HL-60/S4 (cell line): ENCODE results near the gene FLAD1.
"Not testable (repeated sequence)": the region's sequence is repeated elsewhere in the genome, so short reads cannot be mapped to it uniquely, and the experiment has no call there.

Source experiments
- in situ Hi-C: fragments of 300-500 bp; cut with MboI; formaldehyde crosslinking; loops from 2 replicates; pipeline ENCODE4 v1.14.3; 2022; ENCODE audit warnings: low sequenced_read_pairs

FLAD1 gene

DNA sequence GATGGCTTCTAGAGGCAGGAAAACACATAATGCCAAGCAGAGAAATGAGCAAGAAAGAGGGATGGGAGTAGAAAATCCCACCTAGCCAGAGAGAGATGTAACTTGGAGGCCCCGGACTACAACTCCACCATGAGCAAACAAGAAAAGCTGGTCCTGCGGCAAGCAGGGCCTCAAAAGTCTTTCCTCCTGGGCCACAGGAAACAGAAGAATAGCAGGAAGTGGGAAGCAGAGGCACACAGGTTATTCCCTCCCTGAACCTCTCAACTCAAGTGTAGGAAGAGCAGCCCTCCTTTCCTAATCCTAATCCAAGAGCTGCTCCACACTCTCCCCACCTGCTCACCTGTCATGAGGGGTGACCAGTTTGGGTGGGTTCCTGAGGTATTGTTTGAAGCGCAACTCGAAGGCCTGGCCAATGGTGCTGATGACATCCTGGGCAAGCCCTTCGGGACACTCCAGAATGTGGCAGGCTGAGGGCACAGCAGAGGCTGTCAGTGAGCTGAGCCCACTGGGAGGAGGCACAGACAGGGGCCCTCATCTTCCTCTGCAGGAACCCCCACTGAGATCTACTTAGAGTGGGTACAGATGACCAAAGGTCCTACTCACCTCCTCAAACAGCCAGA lies 15.7 kb upstream of the FLAD1 start:
- in situ Hi-C loops: no loop called here

DNA sequence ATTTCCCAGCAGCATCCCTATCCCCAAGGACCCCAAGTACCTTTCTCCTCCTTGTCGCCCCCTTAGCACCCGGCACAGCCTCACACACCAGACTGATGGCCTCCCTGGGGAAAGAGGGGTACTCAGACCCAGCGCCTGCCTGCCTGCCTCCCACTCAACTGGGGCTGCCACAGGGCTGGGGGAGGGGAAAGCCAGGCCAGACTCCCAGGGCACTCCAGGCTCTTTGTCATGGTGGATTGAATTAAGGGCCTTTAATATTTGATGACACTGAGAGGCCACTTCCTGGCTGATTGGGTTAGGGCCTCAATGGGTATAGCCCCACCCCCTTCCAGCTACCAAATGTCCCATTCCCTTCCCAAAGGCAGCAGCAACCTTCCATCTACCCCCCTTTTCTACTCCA lies 14.4 kb upstream of the FLAD1 start:
- in situ Hi-C loops: no loop called here

DNA sequence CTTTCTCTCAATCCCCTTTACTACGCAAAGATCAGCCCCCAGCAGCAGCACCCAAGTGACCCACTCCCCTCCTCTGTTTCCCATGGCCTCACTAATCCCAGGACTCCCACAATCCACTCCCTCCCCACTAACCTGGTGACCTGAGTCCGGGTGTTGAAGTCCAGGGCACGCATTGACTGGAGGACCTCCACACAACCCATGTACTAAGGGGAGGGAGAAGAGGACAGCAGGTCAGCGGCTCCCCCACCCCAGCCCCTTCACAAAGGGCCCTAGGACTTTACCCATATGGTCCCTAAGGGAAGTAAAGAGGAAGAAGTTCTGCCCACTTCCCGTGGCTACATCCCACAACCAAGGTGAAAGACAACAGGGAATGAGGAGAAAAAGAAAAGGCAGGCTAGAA lies 13.9 kb upstream of the FLAD1 start:
- in situ Hi-C loops: no loop called here

DNA sequence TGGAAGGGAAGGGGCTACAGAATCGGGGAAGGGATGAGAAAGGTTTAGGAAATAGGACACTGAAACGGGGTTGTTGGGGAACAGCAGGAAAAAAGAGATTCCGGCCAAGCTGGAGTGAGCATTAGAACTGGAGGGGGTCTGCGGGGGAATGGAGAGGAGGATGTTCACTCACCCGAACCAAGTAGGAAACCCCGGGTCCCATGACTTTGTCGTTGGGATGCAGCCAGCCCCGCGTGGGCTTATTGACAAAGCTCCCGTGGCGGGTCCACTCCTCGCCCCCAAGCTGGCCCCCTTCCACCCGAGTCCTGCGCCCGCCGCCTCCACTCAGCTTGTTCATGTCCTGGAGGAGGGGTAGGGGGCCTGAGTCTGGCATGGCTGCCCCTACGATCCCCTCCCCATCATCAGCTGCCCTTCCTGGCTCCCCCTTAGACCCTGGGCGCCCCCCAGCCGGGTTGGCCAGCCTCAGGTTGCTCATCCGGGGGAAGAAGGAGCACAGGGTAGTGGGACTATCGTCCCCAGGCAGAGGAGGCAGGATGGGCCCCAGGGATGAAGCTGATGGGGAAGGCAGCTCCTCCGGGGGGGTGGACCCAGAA lies 13.2 kb upstream of the FLAD1 start:
- in situ Hi-C loops: no loop called here

DNA sequence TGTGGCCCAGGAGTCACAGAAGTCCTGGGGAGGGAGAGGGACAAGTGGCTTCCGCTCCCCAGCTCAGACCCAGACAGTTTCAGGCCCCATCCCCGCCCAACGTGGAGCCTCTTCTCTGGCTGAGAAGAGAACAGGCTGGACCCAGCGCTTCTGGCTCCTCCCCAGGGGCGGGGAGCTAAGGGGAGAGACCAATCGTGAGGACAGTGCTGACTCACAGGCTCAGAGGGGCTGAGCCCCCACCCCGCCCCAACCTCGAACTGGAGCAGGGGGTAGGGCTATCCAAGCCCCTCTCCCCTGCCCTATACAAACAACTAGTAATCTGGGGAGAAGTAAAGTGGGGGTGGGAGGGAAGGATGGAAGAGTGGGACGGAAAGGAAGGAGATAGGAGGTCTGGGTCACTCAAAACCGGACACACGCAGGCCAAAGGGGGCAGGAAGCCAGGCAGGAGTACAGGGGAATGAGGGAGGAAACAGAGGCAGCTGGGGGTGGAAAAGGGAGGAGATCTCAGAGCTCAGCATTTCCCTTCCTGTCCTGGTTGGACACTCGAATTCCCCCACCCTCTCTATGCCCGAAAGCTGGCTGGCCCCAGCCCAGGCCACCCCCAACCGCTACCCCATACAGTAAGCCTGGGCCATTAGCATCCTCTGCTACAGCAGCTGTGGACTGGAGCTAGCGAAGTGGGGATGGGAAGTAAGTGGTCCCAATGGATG lies 12.4 kb upstream of the FLAD1 start, which contains the start of gene SHC1:
SHC1 (minus strand) TSS at position 117 of the 710 bp plus-strand sequence. CDS start 221 bp downstream, outside the sequence.
- in situ Hi-C loops: no loop called here

DNA sequence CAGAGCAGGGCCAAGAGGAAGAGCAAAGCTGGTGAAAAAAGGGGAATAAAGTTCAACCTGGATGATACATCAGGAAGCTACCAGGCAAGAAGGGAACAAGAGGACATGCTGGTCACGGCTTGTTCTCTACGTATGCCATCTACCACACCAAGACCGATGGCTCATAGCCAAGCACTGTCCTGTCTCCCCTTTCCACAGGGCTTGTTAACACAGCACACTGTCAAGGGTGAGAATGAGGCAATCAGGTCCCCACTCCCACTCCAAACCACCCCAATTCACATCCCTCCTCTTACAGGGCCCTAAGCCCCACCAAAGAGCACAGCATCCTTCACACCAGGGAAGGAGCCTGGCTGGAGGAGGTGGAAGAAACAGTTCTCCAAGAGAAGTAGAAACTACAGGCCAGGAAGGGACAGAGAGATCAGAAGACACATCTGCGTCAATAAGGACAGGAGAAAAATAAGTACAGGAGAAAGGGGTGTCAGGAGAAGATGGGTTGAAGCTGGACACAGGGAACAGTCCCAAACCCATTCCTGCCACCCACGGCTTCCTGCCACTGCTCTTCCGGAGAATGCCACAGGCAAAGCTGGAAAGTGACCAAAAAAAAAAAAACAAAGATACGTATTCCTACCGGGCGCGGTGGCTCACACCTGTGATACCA lies 11.7 kb upstream of the FLAD1 start:
- in situ Hi-C loops: no loop called here

DNA sequence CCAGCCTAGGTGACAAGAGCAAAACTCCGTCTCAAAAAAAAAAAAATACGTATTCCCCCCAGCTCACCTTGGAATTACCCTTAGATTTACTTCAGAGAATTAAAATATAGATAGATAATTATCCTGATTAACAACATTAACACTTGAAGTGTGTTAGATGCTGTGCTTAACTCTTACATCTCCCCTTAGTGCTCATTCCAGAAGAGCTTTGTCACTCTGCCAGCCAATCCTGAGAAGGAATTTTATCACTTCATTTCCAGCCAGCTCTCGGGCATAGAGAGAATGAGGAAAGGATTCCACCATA lies 11.0 kb upstream of the FLAD1 start:
- in situ Hi-C loops: no loop called here

DNA sequence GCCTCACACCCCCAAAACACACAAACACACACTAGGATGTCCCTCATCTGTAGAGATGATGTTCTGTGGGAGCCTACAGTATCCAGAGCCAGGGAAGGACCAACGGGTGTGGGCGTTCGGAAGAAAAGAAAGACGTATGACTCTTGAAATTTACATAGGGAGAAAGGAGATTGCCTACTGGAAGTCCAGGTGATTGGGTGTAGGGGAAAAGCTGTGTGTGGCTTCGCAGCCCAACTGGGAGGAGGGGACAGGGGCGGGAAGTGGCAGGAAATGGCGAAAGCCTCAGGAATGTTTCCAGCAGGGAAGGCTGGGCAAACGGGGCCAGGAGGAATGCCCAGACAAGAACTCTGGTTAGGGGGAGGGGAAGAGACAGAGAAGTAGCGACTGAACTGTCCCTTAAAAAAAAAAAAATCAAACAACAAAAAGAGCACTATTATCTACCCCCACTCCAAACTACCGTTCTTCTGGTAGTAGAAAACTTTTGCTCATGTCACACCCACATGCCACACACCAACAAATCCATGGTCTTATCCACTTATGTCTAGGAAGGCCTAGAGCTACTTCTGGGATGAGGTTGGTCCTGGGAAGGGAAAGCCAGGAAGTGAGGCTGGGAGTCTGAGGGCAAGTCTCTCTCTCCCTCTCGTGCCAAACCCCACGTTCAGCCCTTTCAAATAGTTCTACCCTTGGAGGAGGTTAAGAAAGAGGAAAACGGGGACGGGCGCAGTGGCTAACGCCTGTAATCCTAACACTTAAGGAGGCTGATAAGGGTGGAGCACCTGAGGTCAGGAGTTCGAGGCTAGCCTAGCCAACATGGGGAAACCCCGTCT lies 10.4 kb upstream of the FLAD1 start:
- in situ Hi-C loops: no loop called here

DNA sequence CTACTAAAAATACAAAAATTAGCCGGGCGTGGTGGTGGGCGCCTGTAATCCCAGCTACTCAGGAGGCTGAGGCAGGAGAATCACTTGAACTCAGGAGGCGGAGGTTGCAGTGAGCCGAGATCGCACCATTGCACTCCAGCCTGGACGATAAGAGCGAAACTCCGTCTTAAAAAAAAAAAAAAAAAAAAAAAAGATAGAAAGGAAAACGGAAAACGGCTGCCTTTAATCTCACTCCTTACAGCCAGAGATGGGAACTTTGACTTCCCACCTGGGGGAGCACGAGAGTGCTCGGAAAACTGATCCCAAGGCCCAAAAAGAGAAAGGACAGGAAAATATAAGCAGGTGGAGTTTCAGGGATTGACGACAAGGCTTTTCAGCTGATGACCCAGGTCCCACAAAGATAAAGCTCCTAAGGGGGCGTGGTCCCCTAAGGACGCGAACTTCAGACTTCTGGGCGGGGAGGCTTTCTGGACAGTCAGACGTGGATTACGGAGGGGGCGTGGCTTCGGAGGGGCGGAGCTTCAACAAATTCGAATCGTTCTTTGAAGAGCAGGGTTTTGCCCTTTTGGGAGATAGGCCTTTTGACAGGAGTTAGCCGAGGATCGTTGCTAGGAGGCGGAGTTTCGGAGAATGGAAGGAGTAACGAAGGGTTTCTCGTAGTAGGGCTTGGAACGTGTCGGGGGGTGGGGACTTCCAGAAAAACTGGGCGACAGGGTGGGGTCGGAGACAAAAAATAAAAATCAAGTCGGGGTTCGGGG lies 9.6 kb upstream of the FLAD1 start:
- in situ Hi-C loops: no loop called here

DNA sequence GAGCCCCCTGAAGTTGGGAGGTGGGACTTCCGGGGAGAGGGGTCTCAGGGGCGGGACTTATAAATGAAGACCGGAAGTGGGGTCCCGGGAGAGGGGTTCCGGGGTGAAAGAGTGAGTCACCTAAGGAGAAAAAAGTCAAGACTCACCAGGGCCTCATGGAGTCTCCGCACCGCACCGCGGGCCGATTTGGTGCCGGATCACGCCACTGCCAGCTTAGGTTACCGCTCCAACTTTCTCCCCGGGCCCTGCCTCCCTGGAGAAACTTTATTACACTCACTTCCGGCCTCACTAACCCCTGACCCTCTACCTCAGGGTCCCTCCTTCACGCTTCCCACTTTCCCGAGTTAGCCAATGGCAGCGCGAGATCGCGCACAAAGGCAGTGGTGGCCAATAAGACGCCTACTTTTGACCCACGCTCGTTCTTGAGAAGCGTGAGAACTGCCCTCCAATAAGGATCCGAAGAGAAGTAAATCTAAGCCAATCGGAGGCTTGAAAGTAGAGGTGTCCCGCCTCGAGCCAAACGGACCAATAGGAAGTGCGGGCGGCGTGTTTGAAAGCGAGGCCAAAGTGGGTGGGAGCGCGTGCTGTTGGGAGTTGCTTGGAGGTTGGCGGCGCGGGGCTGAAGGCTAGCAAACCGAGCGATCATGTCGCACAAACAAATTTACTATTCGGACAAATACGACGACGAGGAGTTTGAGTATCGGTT lies 8.9 kb upstream of the FLAD1 start, which contains the start of gene CKS1B:
CKS1B (plus strand) TSS at position 580 of the 706 bp plus-strand sequence; CDS start at position 645, 65 bp downstream.
- in situ Hi-C loops: no loop called here

DNA sequence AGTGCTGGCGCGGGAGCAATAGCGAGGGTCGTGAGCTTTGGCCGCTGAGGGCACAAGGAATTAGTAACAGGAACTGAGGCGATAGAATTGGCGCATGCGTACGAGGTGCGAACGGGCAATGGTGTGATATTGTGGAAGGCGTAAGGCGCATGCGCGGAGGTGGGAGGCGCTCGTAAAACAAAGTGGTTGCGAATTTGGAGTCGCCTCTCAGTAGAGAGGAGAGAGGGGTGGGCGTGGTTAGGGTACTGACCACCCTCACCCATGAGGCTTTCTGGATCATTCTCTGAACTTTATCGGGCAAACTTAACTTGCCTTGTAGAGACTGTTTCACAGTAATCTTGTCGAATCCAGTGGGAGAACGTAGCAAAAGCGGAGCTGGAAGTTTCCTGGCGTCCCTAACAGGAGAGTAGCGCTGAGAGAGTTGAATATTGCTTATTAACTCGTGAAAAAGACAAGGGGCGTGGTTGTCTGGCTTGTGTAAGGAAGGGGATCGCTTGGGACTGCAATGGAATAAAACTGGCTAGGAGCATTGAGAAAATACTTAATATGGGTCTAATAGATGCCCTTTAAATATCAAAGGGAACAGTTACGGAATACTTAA lies 8.2 kb upstream of the FLAD1 start:
- in situ Hi-C loops: no loop called here

DNA sequence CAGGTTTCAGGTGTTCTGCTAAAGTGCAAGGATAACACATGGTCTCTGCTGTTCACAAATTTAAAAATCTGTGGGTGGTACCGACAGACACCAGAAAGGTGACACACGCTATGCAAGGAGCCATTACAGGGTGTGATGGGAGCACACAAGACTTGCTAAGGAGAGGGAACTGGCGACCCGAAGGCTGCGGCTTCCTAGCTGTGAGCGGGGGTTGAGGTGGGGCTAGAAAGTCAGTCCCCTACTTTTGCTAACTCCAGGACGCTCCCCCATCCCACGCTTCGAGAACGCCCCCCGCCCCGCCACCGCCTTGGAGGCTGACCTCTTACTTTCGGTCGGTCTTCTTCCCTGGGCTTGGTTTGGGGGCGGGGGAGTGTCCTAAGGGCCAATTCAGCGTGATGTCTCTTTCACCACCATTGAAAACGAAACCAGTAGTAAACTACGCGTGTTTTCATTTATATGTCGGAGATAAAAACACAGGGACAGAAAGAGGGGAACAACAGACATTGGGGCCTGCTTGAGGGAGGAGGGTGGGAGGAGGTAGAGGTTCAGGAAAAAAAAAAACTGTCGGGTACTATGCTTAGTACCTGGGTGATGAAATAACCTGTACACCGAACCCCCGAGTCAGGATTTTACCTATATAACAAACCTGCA lies 7.6 kb upstream of the FLAD1 start:
- in situ Hi-C loops: no loop called here

DNA sequence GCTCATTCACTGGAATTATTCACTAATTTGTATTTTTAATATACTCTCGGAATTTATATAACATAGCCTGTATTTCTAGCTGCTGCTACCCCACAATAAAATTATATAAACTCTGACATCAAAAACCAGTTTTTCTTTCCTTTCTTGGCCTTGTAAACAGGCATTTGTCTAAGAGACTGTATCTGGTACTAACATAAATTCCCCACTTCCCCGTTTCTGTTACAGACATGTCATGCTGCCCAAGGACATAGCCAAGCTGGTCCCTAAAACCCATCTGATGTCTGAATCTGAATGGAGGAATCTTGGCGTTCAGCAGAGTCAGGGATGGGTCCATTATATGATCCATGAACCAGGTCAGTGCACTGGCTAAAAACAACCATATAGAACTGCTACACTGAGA lies 5.4 kb upstream of the FLAD1 start:
- in situ Hi-C loops: not testable (repeated sequence)

DNA sequence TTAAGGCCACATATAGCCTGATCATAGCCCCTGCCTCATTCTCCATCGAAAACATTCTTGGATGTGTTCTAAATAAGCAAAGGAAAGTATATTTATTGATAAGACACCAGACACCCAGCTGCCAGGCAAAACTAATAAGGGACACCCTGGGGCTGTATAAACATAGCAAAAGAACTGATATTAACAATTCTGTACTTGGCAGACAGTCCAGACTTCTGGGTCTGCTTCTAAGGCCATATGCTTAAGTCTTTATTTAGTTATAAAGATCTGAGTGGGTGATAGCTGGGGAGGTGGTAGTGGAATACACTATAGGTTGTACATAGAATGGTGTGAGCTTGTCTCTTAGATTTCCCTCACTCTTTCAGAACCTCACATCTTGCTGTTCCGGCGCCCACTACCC lies 4.8 kb upstream of the FLAD1 start:
- in situ Hi-C loops: no loop called here

DNA sequence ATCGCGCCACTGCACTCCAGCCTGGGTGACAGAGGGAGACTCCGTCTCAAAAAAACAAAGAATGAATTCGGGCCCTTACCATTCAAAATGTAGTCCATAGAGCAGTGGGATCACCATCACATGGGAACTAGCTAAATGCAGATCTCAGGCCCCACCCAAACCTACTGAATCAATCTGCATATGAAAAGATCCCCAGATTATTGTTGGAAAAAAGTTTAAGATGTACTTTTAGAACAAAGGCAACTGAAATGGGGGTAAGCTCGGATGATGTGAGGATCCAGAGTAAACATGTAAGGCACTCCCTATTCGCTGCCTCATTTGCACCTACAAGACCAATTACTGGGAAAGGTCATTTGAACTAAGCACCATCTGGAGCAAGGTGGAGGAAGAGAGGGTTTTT lies 803 bp upstream of the FLAD1 start:
- in situ Hi-C loops: no loop called here

DNA sequence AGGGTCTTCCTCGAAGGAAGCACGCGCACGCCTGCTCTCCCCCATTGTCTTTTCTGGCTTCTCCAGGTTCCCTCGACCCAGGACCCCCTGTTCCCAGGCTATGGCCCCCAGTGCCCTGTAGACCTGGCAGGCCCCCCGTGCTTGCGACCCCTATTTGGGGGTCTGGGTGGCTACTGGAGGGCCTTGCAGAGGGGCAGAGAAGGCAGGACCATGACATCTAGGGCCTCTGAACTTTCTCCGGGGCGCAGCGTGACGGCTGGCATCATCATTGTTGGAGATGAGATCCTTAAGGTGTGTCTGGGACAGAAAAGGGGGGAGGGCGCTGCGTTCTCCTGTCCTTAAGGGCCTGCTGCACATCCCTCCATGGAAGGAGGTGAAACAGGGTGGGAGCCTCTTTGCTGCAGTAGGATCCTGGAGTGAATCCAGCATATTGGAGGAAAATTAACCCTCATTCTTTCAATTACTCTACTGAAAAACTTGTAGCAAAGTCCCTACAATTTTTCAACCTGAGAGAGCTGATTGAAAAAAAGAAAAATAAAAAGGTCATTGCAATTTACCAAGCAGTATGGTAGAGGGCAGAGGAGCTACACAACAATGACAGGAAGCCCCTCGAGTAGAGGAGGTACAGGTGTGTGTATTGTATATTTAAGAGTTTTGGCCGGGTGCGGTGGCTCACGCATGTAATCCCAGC lies 777 bp downstream of the FLAD1 start:
- in situ Hi-C loops: no loop called here

DNA sequence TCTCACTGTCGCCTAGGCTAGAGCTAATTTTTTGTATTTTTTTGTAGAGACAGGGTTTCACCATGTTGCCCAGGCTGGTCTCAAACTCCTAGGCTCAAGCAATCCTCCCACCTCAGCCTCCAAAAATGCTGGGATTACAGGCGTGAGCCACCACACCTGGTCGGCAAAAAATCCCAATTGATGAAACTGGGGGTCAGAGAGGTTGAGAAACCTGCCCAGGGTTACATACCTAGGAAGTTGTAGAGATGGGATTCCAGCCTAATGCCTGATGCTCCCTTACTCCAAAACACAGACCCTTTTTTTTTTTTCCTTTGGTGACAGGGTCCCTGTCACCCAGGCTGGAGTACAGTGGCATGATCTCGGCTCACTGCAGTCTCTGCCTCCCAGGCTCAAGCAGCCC lies 3.6 kb downstream of the FLAD1 start:
- in situ Hi-C loops: not testable (repeated sequence)

DNA sequence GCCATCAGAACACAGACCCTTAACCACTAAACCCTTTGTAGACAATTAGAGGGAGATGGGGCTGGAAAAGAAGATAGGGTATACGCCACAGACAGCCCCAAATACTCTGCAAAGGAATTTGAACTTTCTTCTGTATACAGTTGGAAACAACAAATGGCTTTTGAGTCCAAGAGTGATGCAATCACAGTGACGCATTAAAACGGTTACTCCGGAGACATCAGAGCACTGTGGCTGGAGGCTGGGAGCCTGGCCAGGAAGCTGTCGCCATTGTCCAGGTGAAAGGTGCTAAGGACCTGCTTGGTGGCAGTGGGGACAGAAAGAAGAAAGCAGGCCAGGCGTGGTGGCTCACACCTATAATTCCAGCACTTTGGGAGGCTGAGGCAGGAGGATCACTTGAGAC lies 4.2 kb downstream of the FLAD1 start:
- in situ Hi-C loops: no loop called here
